NCI-H510A treated with DMSO at 0.1 percent for 48 hours (cell line): ENCODE results near the gene CLDN6.
"Not testable (repeated sequence)": the region's sequence is repeated elsewhere in the genome, so short reads cannot be mapped to it uniquely, and the experiment has no call there.

Experiments used
- DNase-seq: peaks from one replicate; lab custom pipeline; 2025; lab: John Stamatoyannopoulos, UW

Gene CLDN6, protein sequence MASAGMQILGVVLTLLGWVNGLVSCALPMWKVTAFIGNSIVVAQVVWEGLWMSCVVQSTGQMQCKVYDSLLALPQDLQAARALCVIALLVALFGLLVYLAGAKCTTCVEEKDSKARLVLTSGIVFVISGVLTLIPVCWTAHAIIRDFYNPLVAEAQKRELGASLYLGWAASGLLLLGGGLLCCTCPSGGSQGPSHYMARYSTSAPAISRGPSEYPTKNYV

DNA sequence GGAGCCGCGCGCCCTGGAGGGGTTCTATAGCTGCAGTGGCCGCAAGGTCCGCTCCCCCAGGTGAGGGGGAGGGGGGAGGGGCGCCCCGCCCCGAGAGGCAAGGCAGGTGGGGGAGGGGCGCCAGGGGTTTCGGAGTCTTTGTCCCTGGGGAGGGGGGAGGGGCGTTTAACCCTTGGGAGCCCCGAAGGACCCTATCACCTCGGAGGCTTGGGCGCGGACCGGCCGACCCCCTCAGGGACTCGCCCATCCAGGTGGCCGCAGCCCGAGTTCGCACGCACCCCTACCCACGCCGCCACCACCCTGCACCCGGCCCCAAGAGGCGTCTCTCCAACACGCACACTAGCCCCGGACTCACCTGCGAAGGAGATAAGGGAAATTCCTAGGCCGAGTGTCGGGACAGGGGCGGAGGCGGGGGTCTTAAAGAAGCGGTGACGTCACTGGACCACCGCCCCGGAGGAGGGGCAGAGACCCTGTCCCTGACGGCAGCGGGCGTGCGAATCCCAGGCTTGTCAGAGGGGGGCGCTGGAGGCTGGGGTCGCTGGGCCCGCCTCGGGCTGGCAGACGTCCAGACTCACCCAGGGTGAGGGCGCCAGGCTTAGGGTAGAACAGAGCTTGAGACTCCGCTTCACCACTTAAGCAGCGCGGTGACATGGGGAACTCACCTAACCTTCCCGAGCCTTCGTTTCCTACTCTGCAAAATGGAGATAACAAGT, at the start of gene CLDN6:
Gene CLDN6 (minus strand): TSS at position 390 of the 713 bp plus-strand sequence. CDS start 2,162 bp downstream, outside the sequence.
- DNase-seq: no peak

DNA sequence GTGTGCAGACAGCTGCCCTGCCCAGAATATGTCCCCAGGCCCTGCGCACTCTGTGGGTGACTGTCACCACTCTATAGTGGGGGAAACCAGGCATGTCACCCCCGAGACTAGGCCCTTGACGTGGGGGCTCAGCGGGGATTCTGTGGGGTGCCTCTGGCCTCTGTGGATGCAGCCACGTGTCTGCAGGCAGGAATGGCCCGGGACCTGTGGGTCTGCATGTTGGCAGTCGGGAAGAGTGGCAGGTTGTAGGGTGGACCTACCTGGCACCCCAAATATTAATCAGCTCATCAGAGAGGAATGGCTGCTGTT, 48.4 kb upstream of the CLDN6 start:
- DNase-seq: no peak

DNA sequence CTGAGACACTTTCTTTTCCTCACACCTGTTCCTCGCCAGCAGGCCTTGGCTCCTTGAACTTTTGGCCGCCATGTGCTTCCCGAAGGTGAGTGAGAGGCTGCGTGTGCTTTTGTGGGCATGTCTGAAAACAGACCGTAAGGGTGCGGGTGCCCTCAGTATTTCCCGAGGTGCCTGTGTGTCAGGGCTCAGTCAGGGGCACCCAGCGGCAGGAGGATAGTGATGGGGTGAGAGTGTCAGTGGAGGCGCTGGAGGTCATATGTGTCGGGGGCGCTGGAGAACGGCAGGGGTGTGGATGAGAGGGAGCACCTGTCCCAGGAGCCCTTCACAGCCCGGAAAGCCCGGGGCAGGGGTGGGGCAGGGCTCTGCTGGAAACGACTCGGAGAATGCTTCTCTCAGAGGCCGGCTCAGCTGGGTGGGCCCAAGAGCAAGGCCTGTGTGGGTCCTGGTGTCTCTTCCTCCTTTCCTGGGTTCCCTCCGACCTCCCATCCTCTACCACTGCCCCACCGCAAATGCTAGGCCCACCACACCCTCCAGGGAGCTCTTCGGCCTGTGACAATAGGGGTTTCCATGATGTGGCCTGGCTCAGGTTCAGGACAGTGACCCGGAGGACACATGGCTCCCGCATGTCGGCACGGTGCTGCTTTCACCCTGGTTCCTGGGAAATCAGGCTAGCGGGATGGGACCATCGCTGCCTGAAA, 47.9 kb upstream of the CLDN6 start:
- DNase-seq: no peak

DNA sequence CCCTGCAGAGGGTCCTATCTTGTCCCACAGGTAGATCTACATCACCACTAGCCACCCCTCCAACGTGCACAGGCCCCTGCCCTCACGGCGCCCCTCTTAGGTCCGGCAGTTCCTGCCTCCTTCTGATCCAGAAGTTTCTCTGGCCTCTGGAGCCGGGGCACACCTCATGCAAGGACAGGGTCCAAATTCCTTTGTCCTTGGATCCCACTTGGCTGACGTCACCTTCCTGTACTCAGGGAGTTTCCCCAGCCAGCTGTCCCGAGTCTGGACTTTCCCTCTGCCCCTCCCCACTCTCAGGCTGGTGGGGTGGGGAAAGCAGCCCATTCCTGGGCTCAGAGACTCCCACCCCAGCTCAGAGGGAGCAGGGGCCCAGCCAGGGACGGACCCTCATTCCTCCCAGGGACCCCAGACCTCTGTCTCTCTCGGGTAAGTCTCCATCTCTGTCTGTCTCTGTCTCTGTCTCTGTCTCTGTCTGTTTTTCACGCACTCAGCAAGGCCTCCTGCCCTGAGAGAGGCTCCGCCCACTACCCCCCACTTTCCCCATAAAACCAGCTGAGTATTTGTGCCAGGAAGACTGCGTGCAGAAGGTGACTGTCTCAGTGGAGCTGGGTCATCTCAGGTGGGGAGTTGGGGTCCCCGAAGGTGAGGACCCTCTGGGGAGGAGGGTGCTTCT, 47.2 kb upstream of the CLDN6 start, which contains the start of gene IL32:
Gene IL32 (plus strand): TSS at position 572 of the 673 bp plus-strand sequence. CDS start 172 bp downstream, outside the sequence.
- no peak for DNase-seq

DNA sequence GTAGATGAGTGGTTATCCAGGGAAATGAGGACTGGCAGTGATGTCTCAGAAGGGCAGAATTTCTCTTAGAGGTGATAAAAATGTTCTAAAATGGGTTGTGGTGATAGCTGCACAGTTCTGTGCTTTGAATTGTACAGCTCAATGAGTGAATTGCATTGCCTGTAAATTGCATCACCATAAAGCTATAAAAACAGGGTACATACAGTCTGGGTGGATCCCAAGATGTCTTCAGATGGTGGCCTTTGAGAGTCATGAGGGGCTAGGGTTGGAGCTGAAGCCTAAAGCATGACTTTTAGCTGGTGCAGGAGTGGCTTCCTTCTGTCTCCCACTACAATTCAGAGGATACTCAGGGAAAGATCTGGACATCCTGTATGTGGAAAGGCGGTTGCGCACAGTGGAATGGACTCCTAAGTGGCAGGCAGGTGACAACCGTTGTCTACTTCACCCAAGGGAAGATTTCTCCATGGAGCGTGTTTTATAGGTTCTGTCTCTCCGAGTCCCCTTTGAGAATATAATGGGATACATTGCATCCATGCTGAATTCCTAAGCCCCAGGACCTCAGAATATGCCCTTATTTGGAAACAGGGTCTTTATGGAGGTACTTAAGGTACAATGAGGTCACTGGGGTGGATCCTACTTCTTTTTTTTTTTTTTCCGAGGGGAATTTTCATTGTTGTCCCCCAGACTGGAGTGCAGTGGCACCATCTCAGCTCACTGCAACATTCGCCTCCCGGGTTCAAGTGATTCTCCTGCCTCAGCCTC, 45.8 kb upstream of the CLDN6 start:
- DNase-seq: no peak

DNA sequence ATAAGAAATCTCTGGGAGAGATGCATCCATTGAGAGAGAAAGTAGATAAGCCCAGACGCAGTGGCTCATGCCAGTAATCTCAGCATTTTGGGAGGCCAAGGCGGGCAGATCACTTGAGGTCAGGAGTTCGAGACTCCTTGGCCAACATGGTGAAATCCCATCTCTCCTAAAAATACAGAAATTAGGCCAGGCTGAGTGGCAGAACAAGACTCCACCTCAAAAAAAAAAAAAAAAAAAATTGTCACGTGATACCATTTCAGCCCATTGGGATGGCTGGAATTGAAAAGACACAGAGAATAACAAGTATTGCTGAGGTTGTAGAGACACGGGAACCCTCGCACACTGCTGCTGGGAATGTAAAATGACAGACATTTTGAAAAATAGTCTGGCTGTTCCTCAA, 44.6 kb upstream of the CLDN6 start:
- DNase-seq: no peak

DNA sequence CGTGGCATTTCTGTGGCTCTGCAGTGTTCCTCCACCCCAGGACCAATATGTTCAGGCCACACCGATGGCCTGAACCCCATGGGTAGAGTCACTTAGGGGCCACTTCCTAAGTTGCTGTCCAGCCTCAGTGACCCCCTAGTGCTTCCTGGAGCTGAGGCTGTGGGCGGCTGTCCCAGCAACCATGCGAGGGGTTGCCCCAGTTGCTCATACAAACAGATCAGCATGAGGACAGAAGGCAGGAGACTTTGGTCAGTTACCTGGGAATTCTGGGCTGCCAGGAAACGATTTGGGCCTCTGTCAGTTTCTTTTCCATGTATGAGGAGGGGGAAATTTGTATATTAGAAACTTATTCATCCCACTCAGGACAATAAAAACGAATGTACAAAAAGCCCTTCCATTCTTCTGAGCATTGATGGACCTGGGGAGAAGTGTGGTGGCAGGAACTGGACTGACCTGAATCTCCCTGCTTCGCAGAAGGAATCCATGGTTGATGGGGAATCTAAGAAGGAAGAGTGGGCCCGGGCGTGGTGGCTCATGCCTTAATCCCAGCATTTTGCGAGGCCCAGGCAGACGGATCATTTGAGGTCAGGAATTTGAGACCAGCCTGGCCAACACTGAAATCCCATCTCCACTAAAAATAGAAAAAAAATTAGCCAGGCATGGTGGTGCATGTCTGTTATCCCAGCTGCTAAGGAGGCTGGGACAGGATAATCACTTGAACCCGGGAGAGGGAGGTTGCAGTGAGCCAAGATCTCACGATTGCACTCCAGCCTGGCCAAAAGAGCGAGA, 42.5 kb upstream of the CLDN6 start:
- DNase-seq: no peak

DNA sequence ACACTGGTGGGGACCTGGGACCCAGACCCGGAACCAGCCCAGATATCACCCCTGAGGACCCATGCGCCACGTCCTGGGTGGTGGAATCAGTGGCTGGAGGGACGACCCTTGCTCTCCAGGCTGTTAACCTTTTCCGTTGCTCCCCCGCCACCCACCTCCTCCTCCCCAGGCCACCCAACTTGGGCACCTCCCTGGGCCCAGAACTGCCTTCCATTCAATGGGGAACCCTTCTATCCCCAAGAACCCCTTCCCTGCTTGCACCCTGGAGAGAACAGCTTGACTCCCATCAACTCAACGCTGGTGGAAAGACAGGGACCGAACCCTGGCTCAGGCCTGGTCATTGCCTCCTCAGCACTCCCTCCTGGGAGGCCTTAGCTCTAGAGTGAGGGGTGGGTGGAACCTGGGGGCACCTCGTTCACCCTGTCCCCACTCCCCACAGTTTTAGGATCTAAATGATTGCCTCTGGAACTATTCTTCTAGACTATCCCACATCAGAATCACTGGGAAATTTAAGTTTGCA, 41.8 kb upstream of the CLDN6 start:
- DNase-seq: no peak

DNA sequence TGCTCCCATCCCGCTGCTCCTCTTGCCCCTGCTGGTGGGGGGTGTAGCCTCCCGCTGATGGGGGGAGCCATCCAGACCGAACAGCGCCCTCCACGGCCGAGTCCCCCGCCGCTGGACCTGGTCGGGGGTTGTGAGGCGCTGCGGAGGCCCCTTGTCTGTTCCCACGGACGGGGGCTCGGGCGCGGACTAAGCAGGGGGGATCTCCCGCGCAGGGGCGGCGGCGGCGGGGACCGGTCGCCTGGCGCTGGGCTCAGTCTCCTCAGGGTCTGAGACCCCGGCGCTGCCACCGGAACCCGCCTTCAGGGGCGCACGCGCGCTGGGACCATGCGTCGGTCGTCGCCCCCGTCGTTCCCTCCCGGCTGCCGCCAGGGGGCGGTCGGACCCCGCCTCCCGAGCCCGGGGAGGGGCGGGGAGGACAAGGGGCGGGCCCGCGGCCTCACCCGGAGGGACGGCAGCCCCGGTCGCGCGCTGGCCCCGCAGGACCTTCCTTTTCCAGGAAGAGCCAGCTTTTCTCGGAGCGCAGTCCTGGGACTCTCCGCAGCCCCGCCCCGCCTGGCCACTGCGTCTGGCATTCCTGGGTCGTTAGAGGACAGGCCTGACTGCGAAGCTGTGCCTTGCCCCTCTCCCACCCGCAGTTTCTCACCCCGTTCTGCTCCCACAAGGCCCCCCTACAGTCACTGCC, 41.2 kb upstream of the CLDN6 start:
- peak; percentile 25 for DNase-seq

DNA sequence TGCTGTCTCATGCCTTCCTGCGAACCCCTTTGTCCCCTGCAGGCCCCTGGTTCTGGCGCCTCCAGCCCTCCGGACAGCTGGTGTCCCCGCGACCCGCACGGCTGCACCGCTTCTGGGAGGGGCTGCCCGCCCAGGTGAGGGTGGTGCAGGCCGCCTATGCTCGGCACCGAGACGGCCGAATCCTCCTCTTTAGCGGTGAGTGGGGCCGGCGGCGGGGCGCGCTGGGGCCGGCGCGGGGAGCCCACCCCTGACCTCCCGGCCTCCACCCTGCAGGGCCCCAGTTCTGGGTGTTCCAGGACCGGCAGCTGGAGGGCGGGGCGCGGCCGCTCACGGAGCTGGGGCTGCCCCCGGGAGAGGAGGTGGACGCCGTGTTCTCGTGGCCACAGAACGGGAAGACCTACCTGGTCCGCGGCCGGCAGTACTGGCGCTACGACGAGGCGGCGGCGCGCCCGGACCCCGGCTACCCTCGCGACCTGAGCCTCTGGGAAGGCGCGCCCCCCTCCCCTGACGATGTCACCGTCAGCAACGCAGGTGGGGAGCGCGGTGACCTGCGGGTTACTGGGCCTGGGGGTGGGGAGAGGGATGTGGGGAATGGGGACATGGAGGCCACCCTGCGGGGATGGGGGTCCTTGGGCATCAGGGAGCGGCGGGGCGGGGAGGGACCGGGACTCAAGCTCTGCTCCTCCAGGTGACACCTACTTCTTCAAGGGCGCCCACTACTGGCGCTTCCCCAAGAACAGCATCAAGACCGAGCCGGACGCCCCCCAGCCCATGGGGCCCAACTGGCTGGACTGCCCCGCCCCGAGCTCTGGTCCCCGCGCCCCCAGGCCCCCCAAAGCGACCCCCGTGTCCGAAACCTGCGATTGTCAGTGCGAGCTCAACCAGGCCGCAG, 40.4 kb upstream of the CLDN6 start:
- no peak for DNase-seq

DNA sequence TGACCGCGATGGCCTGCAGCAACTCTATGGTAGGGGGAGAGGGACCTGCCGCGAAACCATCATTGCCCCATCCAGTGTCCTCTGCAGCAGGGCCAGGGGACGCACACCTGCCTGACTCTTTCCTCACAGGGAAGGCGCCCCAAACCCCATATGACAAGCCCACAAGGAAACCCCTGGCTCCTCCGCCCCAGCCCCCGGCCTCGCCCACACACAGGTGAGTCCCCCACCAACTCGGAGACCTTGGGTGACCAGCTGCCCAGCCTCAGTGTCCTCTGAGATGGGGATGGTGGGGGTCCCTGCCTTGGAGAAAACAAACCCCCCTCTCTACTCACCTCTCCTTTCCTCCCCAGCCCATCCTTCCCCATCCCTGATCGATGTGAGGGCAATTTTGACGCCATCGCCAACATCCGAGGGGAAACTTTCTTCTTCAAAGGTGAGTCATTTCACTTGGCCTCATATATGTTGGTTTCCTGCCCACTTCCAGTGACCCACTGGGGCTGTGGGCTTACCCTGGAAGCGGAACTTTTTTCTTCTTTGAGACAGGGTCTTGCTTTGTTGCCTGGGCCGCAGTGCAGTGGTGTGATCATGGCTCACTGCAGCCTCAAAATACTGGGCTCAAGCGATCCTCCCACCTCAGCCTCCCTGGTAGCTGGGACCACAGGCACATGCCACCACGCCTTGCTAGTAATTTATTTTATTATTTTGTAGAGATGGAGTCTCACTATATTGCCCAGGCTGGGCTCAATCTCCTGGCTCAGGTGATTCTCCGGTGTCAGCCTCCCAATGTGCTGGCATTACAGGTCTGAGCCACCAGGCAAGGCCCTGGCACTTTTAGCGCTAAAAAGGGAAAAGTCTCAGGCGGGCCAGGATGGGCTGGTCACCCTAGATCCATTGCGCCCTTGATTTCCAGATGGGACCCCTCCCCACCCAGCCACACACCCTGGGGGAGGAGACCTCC, 39.5 kb upstream of the CLDN6 start:
- DNase-seq: no peak

DNA sequence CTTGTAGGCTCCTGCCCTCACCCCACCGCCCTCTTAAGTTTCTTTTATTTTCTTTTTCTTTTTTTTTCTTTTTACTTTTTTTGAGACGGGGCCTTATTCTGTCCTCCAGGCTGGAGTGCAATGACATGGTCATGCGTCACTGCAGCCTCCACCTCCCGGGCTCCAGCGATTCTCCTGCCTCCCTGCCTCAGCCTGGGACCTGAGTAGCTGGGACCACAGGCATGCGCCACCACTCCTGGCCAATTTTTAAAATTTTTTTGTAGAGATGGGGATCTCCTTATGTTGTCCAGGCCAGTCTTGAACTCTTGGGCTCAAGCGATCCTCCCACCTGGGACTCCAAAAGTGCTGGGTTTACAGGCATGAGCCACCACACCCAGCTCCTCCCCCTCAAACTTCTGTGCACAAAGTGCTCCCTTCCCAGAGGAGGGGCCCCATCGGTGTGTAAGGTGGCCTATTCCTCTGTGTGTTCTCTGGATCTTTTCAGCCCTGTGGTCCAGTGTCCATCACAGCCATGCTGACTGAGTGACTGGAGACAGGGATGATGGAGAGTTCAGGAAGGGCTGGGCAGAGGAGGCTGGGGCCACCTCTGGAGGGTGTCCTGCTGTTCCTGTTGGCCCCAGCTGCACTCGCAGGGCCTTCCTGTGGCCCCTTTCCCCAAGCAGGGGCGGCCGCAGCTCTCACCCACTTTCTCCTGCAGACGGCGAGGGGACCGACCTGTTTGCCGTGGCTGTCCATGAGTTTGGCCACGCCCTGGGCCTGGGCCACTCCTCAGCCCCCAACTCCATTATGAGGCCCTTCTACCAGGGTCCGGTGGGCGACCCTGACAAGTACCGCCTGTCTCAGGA, 38.6 kb upstream of the CLDN6 start:
- no peak for DNase-seq

DNA sequence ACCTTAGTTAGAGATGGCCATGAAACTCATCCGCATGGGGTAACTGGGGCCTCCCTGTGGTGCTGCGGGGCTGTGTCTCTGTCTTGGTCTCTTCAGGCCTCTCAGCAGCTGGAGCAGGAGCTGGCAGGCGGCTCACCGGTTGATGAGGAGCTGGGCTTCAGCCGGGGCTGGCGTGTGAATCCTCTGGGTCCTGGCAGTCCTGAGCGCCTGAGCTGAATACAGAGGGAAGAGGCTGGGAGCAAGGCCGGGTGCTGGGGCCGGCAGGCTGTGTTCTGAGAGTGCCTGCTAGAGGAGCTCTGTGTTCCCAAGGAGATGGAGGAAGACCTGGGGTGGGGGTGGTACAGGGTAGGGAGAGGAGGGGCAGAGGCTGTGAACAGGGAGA, 37.7 kb upstream of the CLDN6 start:
- DNase-seq: not testable (repeated sequence)

DNA sequence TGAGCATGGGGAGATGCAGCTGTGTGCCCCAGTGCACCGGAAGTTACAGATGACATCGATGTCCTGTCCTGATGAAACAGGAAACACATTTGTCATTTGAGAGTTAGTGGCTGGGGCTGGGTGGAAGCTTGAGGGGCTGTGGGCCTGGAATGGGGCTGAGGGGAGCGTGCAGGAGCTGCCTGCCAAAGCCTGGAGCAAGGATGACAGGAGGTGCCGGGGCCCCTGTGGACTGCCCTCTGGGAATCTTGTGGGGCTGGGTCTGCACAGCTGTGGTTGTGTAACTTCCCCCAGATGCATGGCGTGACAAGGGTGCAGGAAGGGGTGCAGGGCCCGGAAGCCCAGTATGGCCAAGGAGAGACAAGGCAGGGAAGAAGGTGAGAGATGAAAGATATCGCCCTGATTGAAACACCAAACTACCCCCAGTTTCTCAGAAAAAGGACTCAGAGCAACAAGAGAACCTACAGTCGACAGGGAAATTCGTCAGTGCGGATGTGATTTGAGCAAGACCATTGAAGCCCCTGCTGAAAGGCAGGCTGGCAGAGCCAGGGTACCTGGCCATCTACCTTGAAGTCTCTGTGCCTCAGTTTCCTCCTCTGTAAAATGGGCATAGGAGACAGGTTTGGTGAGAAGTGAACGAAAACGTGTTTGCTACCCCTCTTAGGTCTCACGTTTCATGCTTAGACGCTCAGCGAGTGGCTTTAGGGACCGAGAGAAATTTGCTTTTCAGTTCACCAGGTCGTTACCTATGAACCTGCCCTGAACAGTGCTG, 37.2 kb upstream of the CLDN6 start:
- no peak for DNase-seq

DNA sequence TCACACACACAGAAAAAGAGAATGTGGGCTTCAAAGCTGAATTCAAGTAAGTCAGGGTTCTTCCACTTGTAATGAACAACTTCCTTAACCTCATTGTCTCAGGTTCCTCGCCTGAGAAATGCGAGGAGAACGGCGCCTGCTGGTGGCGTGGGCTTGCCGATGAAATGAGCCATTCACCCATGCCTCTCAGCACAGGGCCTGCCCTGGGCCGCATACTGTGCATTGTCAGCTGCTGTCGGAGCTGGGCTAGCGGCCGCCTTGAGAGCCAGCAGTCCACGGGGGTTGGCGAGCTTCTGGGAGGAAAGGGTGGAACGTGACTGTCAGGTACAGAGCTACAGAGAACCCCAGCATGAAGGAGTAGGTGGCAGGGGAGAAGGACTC, 35.3 kb upstream of the CLDN6 start:
- not testable (repeated sequence) for DNase-seq

DNA sequence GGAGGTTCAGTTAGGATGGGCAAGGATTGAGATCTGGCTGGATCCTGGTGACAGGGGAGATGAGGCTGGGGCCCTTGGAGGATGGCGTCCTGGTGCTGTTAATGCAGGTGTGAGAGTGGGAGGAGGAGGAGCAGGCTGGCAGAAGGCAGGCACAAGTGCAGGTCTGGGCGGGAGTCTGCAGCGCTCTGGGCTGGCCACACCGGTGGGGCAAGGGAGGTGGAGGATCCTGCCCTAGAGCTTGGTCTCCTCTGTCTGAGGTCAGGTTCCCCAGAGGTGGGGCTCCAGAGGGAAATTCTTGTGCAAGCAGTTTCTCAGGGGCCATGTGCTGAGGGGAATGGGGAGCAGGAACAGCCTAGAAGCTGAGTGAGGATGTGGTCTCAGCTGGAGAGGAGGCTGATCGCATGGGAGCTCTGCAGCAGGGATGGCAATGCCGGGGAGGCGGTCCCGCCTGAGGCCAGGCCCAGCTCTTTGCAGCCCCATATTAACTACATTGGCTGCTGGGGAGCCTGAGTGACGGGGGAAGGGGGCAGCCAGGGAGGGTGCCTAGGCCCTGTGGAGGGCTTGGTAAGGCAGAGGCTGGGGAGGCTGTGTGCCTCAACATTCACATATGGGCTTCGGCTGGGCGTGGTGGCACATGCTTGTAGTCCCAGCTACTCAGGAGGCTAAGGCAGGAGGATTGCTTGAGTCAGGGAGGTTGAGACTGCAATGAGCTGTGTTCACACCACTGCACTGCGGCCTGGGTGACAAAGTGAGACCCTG, 34.8 kb upstream of the CLDN6 start:
- DNase-seq: not testable (repeated sequence)
